ENCODE data around the gene CPED1.

DNA sequence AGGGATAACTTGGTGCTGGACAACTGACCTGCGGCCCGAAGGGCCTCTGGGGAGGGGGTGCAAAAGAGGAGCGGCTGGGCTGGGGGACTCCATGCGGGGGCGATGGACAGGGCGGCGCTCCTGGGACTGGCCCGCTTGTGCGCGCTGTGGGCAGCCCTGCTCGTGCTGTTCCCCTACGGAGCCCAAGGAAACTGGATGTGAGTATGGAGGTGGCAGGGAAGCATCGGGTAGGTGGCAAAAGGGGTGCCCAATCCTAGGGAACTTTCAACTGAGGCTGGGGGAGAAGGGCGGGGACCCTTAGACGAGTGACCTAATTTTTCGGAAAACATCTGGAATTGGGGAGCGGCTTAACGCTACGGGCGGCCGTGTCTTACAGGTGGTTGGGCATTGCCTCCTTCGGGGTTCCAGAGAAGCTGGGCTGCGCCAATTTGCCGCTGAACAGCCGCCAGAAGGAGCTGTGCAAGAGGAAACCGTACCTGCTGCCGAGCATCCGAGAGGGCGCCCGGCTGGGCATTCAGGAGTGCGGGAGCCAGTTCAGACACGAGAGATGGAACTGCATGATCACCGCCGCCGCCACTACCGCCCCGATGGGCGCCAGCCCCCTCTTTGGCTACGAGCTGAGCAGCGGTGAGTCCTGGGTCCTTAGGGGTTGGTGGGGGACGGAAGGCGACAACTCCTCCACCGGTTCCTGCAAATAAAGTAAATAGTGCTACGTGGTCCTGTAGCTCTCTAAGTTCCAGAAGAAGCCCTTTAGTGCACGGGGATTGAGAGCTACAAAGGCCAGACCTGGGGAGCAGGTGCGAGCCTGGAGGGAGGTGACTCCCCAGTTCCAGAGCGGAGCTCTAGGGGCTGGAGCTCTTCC is 340.9 kb downstream of the CPED1 start:
- TF ChIP-seq, protein P1, sequence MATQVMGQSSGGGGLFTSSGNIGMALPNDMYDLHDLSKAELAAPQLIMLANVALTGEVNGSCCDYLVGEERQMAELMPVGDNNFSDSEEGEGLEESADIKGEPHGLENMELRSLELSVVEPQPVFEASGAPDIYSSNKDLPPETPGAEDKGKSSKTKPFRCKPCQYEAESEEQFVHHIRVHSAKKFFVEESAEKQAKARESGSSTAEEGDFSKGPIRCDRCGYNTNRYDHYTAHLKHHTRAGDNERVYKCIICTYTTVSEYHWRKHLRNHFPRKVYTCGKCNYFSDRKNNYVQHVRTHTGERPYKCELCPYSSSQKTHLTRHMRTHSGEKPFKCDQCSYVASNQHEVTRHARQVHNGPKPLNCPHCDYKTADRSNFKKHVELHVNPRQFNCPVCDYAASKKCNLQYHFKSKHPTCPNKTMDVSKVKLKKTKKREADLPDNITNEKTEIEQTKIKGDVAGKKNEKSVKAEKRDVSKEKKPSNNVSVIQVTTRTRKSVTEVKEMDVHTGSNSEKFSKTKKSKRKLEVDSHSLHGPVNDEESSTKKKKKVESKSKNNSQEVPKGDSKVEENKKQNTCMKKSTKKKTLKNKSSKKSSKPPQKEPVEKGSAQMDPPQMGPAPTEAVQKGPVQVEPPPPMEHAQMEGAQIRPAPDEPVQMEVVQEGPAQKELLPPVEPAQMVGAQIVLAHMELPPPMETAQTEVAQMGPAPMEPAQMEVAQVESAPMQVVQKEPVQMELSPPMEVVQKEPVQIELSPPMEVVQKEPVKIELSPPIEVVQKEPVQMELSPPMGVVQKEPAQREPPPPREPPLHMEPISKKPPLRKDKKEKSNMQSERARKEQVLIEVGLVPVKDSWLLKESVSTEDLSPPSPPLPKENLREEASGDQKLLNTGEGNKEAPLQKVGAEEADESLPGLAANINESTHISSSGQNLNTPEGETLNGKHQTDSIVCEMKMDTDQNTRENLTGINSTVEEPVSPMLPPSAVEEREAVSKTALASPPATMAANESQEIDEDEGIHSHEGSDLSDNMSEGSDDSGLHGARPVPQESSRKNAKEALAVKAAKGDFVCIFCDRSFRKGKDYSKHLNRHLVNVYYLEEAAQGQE (IDR thresholded peaks at IDR 0.05; ENCODE audit: insufficient read depth in 1 of 2, low read depth in 2 of 2, low read length in 2 of 2) = no peak
- TF ChIP-seq SIN3A (IDR thresholded peaks at IDR 0.05; ENCODE audit: borderline replicate concordance, insufficient read depth, low read length) = no peak
- no peak for TF ChIP-seq TAF1 (IDR thresholded peaks at IDR 0.05; ENCODE audit: borderline replicate concordance, insufficient read depth, low read length)
- no peak for TF ChIP-seq POLR2AphosphoS5 (IDR thresholded peaks at IDR 0.05; ENCODE audit: low read depth, low read length)
